HG03103 (cell line): Measurements from ENCODE around the gene TSPAN7.
A peak's percentile ranks its signal among the peaks of the same experiment; 100 is the strongest.

ENCODE experiments used
- ATAC-seq: cut with Tn5 transposase; IDR thresholded peaks from one replicate; pipeline ENCODE4 v1.9.1; 2021; ENCODE audit warnings: low read depth; ENCODE audit not compliant: unreplicated experiment

Gene TSPAN7

GRCh38 chrX:38639730-38640129 is 78.4 kb downstream of the TSPAN7 start:
- ATAC-seq, result no peak

DNA sequence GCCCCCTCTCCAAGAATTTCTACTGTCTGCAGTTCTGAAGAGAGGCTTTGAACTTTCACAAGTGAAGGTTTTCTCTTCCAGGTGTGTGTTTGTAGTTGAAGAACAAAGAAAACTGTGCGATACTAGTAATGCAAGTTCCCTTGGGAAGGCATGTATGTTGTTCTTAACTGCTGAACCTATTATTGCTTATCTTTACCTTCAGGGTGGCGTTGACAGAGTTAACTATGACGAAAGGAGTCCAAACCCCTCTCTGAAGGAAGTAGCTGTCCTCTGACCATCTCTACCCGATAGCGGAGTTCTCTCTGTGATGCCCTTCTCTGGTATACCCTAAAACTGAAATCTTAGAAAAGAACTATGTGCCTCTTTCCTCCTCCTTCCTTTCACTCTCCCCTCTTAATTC is 79.9 kb downstream of the TSPAN7 start:
- no peak for ATAC-seq

GRCh38 chrX:38643903-38644302 is 82.6 kb downstream of the TSPAN7 start:
- no peak for ATAC-seq

- no peak for ATAC-seq
Observed at GRCh38 chrX:38646129-38646528, 84.8 kb downstream of the TSPAN7 start.

GRCh38 chrX:38649221-38649620 is 87.9 kb downstream of the TSPAN7 start:
- no peak for ATAC-seq

- no peak for ATAC-seq
Observed at GRCh38 chrX:38649674-38650647, 88.6 kb downstream of the TSPAN7 start.

- ATAC-seq, result peak; percentile 63
Observed at GRCh38 chrX:38651625-38652601, 90.6 kb downstream of the TSPAN7 start.

DNA sequence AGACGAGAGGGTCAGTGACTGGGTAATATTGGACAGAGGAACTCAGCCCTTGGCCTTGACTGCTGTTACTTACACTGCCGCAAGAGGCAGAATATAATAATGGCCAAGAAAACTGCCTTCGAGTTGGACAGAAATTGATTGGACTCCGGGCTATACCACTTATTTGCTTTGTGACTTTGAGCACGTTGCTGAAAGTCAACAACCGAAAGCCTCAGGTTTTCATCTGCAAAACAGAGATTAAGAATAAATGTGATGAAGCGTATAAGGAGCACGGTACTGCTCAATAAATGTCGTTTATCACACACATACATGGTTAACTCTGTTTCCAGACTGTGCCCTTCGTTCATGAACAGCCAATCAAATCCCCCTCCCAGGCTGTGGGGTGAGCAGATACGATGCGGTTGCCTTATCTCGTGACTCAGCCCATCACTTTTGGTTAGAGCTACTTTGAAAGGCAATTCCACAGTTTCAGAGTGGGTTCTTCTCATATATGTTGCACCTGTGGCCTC is 91.6 kb downstream of the TSPAN7 start:
- no peak for ATAC-seq

DNA sequence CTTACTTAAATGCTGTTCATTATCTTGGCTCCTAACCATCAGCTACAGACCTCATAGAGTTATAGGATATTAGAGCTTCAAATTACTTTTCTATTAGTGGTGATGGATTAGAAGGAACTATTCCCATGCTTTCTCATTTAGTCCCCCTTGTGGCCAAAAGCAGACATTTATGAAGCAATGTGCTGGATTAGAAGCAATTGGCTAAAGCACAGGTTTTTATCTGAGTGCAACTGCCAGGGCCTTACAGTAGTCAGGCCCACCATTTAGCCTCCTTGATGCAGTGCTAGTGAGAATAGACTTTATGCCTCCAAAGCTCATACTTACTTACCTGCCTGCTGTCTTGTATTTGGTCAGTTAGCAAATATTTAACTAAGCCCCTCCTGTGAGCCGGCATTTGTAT is 93.0 kb downstream of the TSPAN7 start:
- ATAC-seq, result no peak

- ATAC-seq, result no peak
Observed at GRCh38 chrX:38656350-38656915, 95.1 kb downstream of the TSPAN7 start.

GRCh38 chrX:38657562-38657961 is 96.2 kb downstream of the TSPAN7 start:
- peak; percentile 59 for ATAC-seq

DNA sequence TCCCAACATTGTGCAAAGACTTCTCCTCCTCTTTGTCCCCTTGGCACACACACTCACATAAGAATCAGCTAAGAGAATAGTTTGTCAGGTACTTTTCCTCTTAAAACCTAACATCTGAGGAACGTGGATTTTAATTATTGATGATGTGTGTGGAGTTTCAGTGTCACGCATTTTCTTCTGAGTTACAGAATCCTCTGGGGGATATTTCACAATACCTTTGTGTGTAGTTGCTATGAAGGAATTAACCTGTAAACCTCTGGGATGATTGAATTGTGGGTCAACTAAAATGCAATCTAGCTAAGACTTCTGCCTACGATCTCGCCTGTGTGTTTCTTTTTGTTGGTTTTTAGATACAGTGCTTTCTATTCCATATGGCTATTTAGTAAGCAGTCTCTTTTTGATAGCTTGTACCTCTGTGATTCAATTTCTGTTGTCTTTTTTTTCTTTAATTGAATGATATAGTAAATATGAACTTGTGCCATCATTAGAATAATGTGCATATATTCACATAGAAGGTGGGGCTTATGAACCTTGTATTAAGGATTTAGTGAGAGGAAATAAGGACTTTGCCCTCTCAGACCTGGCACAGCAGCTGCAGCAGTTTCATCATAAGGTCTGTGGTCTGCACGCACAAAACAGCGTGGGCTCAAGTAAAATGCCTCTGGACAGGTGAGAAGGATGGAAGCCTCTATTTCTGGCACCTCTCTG is 99.2 kb downstream of the TSPAN7 start:
- no peak for ATAC-seq

DNA sequence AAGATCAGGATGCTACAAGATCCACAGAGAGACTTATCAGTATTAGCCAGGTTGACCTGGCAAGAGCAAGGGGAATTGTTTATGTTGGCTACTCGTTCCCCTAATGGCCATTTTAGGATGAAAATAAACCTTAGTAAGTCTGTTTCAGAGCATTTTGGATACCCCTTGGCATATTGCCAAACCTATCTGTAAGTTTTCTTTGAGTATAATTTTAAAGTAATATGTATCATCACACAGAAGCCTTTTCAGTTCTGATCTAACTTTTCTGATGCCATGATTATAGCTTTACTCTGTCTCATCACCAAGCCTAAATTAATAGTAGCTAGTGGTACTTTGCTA is 99.7 kb downstream of the TSPAN7 start:
- no peak for ATAC-seq

DNA sequence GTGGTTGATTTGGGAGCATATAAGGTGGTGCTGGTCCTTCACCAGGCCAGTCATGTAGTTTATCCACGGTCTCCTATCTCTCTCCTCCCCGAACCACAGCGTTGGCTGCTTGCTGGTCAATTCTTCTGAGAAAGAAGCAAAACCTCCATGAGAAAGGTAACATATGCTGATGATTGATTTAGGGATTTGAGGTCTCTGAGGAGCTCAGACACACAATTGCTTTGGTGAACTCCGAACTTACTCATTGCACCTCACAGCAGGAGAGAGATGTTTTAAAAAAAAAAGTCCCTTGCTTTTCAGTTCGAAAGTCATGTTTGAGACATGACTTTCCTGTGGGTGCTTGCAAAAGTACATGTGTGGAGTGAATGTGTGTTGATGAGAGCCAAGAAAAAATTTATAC is 100.2 kb downstream of the TSPAN7 start:
- no peak for ATAC-seq

DNA sequence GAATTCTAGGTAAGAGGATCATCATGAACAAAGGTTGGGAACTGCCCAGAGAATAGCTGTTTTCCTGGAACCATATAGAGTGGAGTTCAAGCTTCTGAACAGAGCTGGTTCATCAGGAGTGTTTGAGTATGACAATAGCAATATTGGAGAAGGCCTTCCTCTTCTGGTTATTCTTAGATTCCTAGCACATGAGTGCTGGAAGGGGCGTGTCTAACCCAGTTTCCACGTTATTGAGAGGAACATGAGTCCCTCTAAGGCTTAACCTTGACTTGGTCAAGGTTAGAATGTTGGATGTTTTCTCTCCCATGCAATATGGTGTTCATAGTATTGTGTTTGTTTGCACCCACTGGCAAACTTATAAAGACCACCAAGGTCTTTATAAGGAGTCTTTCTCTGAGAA is 101.3 kb downstream of the TSPAN7 start:
- ATAC-seq, result no peak

- no peak for ATAC-seq
Observed at GRCh38 chrX:38664285-38664684, 102.9 kb downstream of the TSPAN7 start.

DNA sequence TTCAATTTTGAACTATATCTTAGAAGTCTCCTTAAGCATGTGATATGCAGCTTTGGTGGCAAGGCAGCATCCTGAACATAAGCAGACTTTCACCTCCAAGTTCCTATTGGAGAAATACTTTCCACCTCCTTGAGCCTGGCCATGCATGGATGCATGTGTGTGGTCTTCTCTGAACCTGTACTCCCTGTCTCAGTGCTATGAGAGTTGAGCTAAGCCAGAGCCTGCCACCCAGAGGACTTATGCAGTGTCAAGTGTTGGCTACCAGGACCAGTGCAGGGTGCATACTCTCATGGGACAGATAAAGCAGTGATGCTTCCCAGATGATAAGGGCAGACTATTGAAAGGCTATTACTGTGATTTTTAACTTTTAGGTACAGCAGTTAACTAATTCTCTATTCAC is 105.6 kb downstream of the TSPAN7 start:
- no peak for ATAC-seq

- ATAC-seq, result no peak
Observed at GRCh38 chrX:38668771-38669170, 107.4 kb downstream of the TSPAN7 start.

DNA sequence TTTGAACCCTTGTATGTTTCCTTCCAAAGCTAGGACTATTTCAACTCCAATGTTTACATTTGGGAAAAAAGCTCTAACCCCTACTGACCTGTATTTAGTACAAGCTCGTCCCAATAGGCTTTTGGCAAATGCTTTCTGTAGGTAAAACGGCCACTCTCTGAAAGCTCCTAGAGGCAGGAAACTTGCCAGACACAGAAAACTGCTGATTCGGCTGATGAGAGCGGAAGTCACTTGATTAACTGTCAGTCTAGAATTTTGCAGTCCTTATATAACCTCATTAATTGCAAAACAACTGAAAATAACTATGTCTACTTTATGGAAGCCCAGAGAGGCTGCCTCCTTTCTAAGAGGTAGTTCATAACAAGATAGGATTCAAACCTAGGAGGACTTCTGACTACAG is 108.1 kb downstream of the TSPAN7 start:
- ATAC-seq, result no peak

DNA sequence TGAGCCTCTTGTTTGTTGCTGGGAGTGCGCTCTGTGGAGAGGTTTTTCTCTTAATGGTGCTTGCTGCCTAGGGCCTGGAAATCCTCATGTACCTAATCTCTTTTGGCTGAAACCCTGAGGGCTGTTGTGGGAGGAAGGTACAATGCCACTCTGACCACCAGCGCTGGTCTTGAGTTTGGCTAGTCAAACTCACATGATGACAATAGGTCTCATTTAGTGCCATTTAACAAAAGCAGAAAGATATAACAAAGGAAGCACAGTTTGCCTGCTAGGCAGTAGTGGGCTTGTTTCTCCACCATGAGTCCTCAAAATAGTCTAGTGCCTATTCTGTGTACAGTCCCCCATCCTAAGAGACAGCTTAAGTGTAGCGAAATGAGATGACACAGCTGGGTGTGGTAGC is 111.3 kb downstream of the TSPAN7 start:
- ATAC-seq, result no peak
